ENCODE data around the gene C14orf132.

C14orf132 gene

DNA sequence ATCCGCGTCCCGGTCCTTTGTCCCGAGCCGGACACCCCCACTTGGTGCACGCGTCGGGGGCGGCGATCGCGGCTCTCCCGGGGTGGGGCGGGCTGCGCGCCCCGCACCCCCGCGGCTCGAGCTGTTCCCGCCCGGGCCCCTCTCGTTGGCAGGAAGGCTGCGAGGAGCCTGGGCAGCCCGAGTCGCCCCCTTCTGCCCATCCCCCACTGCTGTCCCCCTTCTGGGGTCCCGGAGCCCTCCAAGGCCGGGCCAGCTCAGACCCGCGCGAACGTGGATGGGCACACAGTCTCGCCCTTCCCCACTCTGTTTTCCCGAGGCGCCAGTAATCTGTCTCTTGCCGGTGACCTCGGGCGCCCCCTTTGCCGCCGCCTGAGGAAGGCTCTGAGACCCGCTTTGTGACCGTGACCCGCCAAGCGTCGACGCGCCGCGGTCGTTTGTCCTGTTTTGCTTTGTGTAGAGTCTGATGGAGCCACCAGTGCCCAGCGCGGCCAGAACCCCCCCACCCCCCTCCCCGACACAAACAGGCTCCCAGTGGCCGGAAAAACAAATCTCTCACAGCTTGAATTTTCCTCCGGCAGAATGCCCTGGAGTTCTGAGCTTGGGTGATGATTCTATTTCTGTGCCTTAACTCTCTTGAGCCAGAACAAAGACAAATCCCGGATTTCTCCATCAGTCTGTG lies 610 bp downstream of the C14orf132 start:
- DNase-seq (ENCODE audit: low read depth, low spot score) = no peak

DNA sequence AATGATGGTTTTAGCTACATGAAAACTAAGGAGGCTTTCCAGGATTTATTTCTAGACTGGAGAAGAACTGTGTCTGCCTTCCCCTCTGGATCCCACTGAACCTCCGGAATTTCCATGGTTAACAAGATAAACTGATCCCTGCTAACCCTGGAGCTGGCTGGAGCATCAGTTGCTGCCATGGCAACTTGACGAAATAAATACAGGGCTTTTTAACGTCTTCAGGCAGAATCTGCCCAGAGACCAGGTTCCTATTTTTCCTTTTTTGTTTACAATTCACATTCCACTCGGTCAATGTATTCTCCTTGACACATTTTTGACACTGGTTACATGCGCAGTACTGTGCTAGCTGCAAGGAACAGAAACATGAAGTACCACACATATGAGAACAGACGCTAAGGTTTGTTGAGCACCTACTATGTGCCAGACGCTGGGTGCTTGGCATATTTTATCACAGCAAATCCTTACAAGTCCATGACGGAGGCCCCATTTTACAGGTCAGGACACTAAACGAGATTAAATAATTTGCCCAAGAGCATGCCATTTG lies 1.7 kb downstream of the C14orf132 start:
- no peak for DNase-seq (ENCODE audit: low read depth, low spot score)

DNA sequence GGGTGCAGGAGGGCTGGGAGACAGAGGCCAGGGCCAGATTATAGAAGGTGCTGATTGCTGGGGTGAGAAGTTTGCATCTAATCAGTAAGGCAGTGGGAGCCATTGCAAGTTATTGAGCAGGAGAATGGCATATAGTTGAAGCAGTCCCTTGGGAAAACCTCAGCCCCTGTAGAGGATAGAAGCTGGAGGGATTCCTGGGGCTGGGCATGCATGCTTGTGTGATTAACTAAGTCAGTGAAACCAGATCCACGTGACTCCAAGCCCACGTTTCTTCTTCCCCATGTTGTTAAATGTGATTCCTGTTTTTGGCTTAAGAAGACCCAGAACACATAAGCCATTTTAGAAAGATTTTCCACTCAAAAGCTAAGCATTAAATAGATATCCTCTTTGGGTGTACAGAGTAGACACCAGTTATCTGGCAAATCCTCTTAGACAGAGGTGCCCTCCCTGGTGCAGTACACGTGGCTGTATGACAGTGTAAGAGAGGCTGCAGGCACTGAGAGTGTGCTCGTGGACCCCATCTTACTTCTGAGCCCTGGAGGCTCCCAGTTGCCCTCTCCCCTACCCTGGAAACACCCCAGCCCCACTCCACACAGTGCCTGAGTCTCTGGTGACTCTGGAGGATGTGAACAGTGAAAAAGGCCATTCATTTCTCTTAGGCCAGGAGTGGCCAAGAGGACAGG lies 3.2 kb downstream of the C14orf132 start:
- DNase-seq (ENCODE audit: low read depth, low spot score) = no peak

DNA sequence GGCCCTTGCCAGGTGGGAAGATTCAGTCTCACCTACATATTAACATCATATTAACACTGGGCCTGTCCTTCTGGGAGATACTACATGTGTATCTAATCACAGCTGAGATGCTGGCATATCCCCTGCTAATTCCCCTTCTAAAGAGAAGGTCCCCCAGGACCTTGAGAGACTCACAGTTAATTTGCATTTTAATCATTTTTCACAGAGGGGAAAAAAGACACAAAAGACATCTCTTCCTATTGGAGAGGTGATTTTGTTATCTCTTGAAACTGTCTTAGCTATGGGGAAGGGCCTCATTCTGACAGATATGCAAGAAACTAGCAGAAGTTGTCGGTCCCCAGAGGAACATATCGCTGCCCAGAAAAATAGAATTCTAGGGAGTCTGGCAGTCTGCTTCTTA lies 7.5 kb downstream of the C14orf132 start:
- DNase-seq (ENCODE audit: low read depth, low spot score) = no peak

DNA sequence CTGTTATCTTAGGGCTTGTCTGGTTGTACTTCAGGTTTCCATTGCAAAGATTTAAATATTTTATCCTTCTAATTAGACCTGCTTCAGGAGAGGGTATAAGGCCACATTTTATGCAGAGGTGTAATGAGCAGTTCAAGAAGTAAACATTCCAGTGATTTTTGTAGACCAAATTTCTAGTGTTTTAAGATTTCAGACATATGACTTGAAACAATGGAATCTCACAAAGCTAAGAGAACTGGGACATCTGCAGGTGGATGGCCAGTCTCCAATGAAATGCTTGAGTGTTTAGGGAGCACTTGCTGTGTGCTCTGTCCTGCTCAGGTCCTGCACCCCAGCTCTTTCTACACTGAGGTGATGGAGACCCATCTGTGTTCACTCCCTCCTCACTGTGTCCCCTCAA lies 7.9 kb downstream of the C14orf132 start:
- no peak for DNase-seq (ENCODE audit: low read depth, low spot score)

DNA sequence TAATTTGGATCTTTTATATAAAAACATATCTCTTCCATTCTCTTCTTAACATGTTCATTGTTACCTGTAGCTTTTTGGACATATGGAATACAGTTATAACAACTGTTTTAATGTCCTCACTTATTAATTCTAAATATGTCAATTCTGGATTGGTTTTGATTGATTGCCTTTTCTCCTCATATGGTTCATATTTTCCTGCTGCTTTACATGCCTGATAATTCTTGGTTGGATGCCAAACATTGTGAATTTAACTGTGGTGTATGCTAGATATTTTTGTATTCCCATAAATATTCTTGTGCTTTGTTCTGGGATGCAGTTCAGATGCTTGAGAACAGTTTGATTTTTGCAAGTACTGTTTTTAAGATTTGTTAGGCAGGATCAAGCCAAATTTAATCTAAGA lies 10.8 kb downstream of the C14orf132 start:
- no peak for DNase-seq (ENCODE audit: low read depth, low spot score)

DNA sequence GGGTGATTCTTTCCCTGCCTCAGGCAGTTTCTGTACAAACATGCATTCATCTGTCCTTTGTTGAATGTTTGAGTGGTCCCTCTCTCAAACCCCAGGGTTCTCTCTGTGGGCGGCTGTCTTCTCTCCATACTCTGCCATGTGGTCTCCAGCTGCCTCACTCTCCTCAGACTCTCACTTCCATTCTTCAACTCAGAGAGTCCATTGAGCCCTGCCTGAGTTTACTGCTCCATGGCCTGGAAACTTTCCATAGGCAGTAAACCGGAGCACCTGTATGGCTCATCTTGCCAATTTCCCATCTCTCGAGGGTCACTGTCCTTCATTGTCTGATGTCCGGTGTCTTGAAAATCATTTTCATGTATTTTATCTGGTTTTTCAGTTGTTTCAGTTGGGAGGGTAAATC lies 11.3 kb downstream of the C14orf132 start:
- no peak for DNase-seq (ENCODE audit: low read depth, low spot score)

DNA sequence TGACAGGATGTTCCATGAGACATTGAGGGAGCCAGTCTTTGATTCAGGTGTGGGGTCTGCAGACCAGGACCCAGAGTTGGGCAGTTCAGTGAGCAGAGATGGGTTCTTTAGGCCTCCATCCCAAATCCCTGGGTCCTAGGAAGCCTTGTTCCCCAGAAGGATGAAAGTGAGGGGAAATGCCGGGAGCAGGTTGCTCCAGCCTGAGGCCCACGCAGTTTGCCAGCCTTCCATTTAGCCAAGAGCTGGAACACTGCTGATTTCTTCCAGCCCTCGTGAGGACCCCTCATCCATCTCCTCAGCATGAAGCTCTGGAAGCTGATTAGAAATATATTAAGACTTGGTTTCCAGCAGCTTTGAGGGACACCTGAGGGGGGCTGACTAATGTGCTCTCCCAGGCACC lies 12.1 kb downstream of the C14orf132 start:
- DNase-seq (ENCODE audit: low read depth, low spot score) = no peak

DNA sequence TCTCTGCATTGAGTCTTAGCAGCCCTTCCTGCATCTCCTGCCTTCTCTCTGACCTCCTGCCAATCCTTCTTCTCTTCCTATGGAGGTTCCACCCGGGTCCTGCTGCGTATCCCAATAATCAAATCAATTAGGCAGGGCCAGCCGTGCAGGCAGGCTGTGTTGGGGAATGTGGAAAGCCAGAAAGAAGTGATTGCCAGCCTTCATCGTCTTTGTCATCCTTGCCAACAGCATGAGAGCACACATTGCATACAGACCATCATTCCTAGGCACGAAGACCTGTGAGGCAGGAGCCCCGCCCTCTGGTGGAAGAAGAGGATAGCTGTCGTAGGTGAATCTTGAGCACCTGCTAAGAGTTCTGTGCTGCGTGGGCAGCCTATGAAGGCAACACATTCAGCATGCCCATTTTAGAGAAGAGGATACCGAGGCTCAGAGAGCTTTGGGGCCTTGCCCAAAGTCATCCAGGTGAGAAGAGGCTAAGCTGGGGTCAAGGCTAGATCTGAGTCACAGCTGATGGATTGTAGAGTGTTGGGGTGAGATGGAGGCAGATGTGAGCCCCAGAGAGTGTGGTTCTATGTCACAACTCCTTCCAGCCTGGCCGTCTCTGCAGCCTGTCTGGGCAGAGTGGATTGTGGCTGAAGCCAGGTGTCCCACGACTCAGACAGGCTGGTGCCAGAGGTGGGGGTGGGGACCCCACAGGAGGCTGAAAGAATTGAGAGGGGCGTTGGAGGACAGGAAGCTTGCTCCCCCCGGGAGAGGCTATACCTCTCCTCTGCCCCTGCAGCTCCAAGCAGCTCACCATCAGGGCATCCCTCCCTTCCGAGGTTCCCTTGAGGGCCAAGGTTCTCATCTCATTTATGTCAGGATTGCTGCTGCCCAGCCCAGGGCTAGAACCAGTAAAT lies 12.7 kb downstream of the C14orf132 start:
- no peak for DNase-seq (ENCODE audit: low read depth, low spot score)

DNA sequence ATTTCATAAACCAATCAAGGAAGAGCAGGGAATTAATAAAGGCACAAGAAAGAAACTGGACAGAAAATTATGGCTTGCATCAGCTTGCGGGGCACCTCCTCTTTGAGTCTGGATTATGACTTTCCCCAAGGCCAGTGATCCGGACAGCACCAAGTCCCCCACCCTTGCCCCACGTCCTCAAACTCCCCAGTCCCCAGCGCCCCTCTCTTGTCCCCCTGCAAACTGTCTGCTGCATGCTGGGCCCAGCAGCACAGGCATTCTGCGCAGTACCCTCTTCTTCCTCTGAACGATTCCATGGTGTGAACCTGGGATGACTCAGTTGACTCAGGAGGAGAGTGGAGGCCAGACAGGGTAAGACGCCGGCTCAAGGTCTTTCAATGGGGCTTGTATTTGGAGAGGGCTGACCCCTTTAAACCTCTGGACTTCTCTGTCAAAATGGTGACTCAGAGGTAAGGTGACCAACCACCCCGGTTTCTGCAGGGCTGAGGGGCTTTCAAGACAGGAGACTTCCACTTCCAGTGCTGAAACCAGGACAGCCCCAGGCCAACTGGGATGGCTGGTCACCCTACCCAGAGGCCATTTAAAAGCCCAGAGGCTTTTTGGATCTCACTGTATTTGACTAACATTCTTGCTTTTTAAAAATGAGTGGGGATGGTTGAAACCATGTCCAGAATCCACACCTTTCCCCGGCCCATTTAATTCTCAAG lies 13.5 kb downstream of the C14orf132 start:
- DNase-seq (ENCODE audit: low read depth, low spot score) = no peak

DNA sequence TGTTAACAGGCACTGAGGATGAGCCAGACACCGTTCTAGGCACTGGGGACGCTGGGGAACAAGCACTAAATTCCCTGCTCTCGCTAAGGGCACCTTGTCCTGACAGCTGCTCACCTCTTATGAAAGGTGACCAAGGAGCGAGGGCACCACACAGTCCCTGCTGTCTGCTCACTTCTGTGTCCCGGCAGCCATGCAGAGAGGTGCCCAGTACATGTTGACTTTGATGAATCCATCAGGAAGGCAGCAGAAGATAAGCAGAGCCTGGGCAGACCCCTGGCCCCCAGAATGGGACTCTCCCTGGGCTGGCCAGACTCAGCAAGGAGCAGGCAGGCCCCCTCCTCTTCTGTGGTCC lies 14.1 kb downstream of the C14orf132 start:
- no peak for DNase-seq (ENCODE audit: low read depth, low spot score)

DNA sequence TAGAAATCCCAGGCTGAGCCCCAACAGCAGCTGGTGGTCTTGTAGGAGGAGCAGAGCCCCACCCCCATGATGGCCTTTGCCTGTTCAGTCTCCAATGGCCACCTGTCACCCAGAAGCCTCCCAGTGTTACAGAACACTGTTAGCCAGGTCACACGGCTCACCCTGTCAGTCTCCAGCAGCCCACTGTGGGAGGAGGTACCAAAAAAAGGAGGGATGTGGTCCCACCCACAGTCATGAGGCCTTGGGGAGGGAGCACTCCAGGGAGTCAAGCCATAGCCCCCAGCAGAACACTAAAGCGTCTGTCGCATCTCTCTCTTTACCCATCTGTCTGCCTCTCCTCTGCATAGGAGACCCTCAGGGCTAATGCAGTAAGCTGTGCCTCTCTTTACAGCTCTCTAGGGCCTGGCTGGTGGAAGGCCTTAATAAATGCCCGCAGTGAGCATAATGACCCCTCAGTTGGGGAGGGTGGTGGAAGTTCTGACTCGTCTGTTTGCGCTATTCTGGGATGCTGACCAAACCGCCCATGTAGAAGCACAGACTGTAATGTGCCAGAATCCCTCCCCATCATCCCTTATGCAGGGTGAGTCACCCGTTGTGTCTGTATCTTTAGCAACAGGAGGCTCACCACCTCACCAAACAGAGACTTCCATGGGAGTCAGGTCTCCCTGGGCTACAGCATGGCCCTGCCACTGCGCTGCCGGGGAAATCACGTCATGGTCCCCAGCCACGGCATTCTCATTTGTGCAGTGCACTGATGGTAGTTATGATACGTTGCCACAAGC lies 14.6 kb downstream of the C14orf132 start:
- peak; percentile 93 for DNase-seq (ENCODE audit: low read depth, low spot score)

DNA sequence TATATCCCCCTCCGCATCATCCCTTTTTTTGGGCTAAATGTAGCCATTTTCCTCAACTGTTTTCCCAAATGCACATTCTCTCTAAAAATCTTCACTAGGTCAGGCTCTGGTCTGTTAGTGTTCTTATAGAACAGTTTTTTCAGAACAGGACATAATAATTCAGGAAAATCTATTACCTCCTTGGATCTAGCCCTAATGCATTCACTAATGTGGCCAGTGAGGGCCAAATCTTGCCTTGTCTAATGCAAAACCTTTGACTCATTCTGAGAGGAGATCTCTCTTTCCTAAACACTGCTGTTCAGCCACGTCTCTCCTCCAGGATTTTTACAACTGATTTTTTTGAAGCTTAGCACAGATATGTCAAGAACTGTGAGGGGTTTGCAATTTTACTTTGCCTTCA lies 15.5 kb downstream of the C14orf132 start:
- DNase-seq (ENCODE audit: low read depth, low spot score) = no peak

DNA sequence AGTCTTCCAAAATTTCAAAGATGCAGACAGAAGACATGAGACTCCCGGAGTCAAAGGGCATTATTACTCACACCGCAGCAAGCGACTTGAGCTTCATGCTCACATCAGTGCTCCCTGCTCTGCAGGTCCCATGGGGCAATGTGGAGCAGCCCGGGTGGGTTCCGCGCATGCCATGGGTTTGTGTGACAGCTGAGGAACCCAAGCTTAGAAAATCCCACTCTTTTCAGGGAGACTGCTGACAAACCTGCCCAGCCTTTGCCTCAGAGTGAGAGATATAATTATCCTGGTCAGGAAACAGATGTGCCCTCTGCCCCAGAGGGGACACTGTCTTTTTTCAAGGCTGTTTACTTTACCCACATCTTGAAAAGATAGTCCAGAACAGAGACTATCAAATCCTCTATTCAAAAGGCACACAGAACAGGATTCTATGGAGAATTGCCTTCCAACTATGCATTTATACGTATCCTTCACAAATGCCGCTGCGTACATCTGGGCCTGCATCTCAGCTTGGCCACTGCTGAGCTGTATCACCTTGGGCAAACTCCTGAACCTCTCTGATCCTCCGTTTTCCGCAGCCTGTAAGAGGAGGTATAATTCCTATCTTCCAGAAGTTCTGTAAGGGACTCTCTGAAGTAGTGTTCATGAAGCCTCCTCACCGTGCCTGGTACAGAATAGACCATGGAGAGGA lies 16.0 kb downstream of the C14orf132 start:
- DNase-seq (ENCODE audit: low read depth, low spot score) = no peak

DNA sequence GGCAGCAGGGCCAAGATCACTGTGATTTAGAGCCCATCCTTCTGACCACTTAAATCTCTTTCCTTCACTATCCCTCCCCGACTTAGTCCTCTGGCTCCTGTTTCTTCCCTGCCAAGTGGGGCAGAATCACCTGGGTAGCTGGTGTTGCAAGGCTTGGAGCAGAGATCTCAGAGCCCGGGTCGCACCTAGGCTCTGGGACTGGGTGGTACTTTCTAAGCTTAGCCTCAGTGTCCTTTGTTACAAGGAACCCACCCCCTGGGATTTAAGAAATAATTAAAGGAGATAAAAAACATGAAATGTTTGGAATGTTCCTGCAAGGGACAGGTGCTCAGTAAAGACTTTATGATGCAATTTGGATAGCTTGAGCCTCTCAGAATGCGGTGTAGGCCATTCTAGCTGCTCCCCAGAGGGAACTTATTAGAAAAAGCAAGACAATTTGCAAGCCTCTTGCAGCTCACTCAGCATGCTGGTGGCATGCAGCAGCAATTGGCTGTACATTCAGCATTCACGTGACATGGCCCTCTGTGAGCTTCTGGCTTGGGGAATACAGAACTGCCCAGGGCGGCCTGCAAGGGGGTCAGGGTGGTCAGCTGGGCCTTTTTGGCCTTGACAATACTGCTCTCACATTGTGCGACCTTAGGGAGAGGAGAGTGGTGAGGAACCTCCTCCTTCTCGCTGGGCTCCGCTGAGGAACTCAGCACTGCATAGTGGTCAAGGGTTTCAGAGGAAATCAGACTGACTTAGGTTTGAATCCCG lies 16.8 kb downstream of the C14orf132 start:
- no peak for DNase-seq (ENCODE audit: low read depth, low spot score)

DNA sequence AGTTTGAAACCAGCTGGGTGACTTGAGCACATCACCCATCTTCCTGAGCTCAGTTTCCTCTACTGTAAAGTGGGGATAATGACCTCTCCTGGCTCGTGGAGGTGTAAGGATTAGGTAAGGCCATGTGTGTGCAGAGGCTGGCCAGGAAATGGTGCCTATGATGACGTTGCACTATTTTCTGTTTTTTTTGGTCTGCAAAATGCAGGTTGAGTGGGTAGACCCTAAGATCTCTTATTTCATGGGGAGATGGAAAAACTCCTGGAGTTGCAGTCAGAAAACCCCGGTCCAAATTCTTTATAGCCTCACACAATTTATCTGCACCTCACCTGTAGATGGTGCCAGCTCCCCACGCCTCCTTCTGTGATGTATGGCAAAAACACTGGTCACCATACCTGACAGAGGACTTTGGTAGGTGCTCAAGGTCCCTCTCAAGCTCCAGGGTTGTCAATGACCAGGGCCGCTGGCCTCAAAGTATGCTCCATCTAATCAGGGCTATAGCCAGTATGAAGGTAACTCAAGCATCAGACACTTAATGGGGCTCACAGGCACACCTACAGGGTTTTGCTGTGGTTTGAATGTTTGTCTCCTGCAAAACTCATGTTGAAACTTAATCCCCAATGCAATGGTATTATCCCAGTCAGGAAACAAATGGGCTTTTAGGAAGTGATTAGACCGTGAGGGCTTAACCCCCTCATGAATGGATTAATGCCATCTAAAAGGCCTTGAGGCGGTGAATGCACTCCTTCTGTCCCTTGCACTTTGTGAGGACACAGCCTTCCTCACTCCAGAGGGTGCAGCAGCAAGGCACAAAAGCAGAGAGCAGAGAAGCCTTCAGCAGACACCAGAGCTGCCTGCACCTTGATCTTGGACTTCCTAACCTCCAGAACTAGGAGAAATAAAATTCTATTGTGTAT lies 17.6 kb downstream of the C14orf132 start:
- DNase-seq (ENCODE audit: low read depth, low spot score) = no peak

DNA sequence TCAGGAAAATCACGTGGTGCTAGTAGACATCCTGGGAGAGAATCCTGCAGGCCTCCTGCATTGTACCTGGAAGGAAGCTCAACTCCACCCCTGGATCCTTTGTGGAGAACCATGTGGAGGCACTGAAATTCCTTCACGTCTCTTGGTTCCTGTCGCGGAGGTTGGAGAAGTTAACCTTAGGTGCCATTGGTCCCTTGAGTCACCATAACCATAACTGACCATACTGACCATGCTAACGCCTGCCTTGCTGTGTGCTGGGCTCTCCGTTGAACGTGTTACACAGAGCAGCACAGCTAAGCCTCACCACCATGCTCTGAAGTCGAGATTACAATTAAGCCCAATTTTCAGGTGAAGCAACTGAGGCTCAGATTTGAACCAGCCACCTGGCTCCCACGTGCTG lies 18.6 kb downstream of the C14orf132 start:
- no peak for DNase-seq (ENCODE audit: low read depth, low spot score)

DNA sequence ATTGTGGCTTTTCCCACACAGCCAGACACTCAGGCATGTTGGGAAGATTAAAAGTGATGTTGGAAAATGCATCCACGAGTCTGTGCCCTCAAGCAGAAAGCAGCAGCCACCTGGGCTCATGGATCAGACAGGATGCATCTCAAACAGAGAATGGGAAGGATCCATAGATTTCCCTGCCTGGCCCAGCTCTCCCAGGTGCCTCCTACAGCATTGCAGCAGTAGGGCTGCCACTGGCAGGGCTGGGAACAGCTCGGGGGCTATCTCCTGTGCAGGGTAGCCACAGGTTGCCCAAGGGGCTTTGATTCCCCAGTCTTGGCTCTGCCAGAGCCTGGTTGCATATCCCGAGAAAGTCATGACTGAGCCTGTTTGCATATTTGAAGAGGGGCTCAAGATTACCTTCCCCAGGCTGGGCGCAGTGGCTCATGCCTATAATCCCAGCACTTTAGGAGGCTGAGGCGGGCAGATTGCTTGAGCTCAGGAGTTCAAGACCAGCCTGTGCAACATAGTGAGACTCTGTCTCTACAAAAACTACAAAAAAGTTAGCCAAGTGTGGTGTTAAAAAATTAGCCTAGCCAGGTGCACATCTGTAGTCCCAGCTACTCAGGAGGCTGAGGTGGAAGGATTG lies 19.5 kb downstream of the C14orf132 start:
- DNase-seq (ENCODE audit: low read depth, low spot score) = no peak

Data from smooth muscle cell of the brain vasculature (primary cell).